ENCODE results near the gene TP73.

- no peak for TF ChIP-seq CTCF (IDR thresholded peaks at IDR 0.05)
- TF ChIP-seq POLR2A (IDR thresholded peaks at IDR 0.05): no peak
Measured at GRCh38 chr1:3617806-3618345, 34.4 kb upstream of the TP73 start.
